NCI-H460 (cell line): ENCODE results near the gene MLF2. TPM values are rescaled to one million over a fixed set of nuclear protein-coding genes. Genes with fewer than 3 reads are reported as not detected.
A peak's percentile ranks its signal among the peaks of the same experiment; 100 is the strongest.

Experiments
- DNase-seq: peaks from one replicate; pipeline ENCODE4 v3.0.0-alpha.2; 2016; ENCODE audit warnings: low read depth; ENCODE audit errors: extremely low read depth
- total RNA-seq: library from RNA; depleted of rRNA; stranded (reverse); fragments of >200 nt; shearing (Covaris generic); gene quantifications from 2 replicates; pipeline ENCODE4 v1.2.3, GENCODE V29; 2014

The MLF2 gene
- total RNA-seq, 1 experiment from 2014 or later: 96.3 TPM

- peak; percentile 88 for DNase-seq
These were observed 25.9 kb upstream of the MLF2 start for GRCh38 chr12:6778574-6779550.

GRCh38 chr12:6778217-6778573, 25.3 kb upstream of the MLF2 start:
- no peak for DNase-seq

GRCh38 chr12:6777386-6777785, 24.4 kb upstream of the MLF2 start:
- no peak for DNase-seq

GRCh38 chr12:6775185-6776174, 22.5 kb upstream of the MLF2 start:
- DNase-seq: no peak

GRCh38 chr12:6774499-6775062, 21.6 kb upstream of the MLF2 start:
- no peak for DNase-seq

GRCh38 chr12:6773590-6774351, 20.8 kb upstream of the MLF2 start:
- DNase-seq: no peak

GRCh38 chr12:6772726-6773589, 20.0 kb upstream of the MLF2 start:
- no peak for DNase-seq

GRCh38 chr12:6772331-6772695, 19.4 kb upstream of the MLF2 start, which contains the start of gene LAG3:
LAG3 (plus strand) TSS chr12:6772520; CDS start chr12:6772853, 333 bp downstream.
- DNase-seq: no peak

- DNase-seq: no peak
These were observed 18.8 kb upstream of the MLF2 start for GRCh38 chr12:6771509-6772330.

GRCh38 chr12:6771091-6771495, 18.2 kb upstream of the MLF2 start:
- DNase-seq: no peak

- no peak for DNase-seq
These were observed 17.7 kb upstream of the MLF2 start for GRCh38 chr12:6770600-6770999.

- DNase-seq: no peak
These were observed 17.2 kb upstream of the MLF2 start for GRCh38 chr12:6770094-6770493.

GRCh38 chr12:6769666-6770065, 16.7 kb upstream of the MLF2 start:
- DNase-seq: no peak

GRCh38 chr12:6768990-6769389, 16.0 kb upstream of the MLF2 start:
- DNase-seq: no peak

GRCh38 chr12:6768437-6768914, 15.5 kb upstream of the MLF2 start:
- DNase-seq: no peak

GRCh38 chr12:6767353-6768319, 14.7 kb upstream of the MLF2 start:
- DNase-seq: no peak
